Amniotic epithelial cell (primary cell): ENCODE results near the gene WWOX.

Experiments used
- DNase-seq: peaks from one replicate; pipeline ENCODE4 v3.0.0-alpha.2; 2010; ENCODE audit warnings: low read depth

WWOX gene

DNA sequence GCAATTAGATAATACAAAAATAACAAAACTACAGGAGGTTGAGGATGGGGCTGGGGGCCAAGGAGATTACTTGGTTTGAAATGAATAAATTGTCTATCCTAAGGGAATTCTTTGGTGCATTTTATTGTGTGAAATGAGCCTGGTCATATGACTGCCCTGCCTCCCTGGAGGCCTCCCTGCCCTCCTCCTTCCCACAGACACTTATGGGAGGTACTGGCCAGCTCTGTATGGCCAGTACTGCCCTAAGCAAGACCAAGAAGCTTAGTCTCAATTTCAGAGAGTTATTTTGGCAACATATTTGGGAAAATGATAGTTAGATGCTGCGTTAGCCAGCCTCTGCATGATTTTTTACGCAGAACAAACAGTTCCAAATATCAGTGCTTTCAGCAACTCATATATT lies 511.9 kb downstream of the WWOX start:
- DNase-seq = no peak

DNA sequence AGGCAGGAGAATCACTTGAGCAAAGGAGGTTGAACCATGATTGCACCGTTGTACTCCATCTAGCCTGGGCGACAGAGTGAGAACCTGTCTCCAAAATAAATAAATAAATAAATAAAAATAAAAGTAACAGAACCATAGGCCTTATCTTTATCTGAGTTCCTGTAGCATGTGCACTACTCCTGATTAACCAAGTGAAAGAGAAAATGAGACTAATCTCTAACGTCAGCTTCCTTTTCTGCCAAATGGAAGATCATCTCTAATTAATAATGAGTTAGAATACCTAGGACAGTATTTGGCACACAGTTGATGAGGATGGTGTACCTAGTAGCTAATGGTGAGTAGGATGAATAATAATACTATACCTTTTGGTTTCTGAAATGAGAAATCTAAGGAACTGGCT lies 520.4 kb downstream of the WWOX start:
- DNase-seq = no peak

DNA sequence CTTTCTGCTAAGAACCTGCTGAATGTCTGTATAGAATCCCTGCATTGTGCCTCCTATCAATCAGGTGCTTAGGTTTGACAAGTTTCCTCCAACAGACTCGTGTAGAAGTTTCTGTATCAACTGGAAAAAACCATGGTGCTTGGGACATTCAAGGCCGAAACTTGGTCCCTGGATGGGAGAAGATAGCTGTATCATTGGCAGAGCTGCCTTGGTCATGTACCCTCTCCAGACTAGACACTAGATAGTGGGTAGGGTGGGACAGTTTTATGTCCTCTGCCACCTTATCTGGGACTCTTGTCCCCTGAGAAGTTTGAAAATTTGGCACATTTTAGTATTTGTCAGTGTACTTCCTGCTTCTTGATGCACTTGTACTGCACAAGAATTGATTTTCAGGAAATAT lies 520.8 kb downstream of the WWOX start:
- no peak for DNase-seq

DNA sequence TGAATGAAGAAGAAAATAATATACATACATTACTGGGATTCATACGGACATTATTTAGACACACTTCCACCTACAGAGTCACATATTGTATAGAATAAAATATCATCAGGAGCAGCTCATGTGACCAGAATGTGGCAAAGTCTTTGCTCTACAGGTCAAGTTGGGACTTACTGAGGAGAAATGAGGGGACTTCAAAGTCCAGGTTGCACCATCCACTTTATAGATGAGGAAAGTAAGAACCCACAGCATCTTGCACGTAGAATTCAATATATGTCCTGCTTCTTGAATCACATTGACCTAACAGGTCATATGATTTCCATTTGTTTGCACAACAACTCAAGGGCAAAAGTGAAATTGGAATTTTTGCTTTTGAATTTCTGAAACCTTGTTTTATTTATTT lies 524.3 kb downstream of the WWOX start:
- no peak for DNase-seq

DNA sequence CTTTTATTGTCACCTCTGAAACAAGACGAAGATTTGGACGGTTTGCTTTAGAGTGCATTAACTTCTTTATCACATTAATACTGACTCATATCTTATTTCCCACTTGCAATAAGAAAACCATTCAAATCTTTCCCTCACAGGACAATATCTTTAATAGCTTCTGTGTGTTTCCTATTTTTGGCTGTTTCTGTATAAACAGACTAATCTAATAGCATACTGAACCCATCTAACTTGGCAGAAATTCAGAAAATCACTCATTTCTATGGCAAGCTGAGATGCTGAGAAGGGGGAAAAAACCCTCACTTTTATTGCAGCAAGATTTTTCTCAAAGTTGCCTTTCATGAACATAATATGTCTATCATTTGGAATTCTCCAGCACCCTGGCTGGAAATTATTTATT lies 524.9 kb downstream of the WWOX start:
- DNase-seq = no peak

DNA sequence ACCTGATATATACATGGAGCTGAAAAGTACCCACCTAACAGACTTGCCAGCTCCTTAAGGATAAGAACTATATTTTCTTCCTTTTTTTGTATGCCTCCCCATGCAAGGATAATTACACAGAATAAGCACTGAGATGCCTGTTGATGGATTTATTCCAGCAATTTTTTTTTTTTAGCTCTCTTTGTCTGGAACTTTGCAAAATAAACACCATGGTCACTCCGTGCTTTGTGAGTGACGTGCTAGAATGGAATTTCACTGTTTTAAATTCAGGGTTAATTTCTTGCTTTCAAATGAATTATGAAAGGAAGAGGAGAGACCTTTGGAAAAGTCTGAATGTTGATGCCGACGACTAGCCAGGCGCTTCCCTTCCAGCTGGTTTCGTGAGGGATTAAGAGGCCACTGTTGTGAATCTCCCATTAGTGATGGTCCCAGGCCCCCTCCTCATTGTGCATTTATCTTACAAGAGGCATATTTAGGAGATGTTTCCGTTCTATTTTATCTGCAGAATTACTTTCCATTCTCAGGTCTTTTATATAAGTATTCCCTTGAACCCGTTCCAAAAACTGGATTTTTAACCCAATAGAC lies 529.1 kb downstream of the WWOX start:
- no peak for DNase-seq

DNA sequence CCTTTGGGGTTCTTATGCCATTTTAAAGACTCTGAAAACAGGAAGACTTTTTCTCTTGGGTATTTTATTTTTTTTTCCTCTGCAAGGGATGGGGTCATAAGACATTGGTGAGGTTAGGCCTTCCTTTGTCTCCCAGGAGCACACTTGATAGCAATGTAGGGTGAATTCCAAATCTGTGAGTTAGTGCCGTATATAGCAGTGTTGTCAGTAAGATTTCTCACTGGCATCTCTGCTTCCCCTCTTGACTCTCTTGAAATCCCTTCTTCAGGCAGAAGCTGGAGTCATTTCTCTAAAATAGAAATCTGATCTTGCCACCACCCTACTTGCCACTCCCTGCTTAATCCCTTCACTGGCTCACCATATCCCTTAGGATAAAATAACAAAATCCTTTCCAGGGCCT lies 529.7 kb downstream of the WWOX start:
- no peak for DNase-seq

DNA sequence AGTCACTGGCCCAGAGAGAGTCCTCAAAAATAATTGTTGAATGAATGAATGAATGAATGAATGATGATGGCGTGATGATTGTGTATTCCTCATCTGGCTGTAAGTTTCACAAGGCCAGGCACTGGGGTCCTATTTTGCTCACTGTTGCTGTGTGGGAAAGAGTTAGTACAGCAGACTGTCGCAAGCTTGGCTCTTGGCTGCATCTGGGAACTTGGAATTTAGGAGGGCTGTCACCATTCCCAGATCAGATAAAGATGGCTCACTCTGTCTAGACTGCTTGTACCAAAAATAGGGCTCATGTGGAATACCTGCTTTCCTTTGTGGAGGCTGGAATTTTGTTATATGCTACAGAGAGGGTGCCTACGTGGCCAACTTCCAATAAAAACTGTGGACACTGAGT lies 530.6 kb downstream of the WWOX start:
- no peak for DNase-seq

DNA sequence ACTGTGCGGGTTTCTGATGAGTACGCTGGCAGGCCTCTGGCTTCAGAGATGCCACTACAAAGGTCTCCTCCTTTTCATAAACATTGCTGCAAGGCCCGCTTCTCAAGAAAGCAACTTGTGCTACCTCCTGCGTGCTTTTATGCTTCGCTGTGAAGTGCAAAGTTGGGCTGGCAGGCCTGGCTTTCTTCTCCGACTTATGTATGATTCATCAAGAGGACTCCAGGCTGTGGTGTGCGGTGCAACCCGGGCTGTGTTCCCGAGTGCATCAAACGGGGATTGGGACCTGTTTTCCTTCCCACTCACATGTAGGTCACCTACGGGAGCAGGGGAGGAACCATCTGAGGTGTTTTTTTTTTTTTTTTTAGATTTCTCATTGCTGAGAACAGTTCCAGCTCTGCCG lies 534.1 kb downstream of the WWOX start:
- no peak for DNase-seq

DNA sequence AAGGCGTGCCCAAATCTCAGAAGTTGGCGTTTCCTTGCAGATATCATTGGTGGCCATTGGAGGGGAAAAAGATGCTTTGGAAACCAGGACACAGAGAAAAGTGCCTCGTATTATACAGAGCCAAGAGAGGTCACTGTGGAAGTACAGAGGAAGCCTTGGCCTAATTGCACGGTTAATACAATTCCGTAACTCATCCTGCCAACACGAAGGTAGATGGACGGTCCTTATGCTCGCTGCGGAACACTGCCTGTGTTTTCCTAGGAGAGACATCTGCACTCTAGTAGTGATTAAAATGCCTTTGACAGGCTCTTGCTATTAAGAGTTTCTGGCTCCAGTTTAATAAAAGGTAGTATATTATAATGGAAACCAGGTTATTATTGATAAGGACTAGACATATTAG lies 536.4 kb downstream of the WWOX start:
- no peak for DNase-seq

DNA sequence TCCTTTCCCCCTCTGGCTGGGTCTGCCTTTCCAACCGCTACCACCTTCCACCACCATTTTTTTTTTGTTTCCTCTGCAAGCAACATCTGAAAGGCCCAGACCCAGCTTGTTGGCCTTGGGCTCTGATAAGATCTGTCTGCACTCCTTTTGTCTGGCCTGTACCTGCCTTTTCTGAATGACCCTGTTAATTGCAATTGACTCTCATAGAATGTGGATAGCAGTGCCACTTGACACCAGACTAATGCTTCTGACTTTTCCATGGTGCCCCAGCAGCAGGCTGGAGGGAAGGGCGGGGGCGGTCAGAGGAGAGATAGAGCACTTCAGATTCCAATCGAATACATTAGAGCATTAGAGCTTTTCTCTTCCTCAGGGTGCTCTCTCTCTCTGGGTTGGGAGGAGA lies 538.9 kb downstream of the WWOX start:
- no peak for DNase-seq

DNA sequence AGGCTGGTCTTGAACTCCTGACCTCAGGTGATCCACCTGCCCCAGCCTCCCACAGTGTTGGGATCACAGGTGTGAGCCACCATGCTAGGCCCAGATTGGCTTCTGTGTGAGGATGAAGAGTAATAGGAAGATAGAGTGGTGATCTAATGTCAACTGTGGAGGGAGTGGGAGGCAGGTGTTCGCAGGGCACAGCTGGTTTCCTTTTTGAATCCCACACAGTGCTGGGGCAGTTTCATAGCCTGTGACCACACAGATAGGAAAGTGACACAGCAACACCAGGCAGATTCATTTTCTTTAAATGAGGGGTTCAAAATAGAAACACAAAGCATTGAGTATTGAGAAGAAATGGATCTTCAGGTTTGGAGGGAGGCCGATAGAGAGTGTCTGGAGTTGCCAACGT lies 540.3 kb downstream of the WWOX start:
- no peak for DNase-seq

DNA sequence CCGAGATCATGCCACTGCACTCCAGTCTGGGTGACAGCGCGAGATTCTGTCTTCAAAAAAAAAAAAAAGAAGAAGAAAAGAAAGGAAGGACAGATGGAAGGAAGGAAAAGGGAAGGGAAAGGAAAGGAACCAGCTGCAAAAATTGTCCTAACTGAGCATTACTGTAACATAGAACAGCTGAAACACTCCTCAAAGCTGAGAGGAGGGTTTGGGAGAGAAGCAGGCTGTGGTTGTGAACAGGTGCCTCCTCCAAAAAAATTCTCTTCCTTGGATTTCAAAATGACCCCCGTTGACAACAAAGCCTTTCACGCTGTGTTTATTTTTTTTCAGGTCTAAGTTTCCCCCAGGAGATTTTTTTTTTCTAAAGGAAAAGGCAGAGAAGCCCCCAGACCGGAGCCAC lies 541.4 kb downstream of the WWOX start:
- no peak for DNase-seq

DNA sequence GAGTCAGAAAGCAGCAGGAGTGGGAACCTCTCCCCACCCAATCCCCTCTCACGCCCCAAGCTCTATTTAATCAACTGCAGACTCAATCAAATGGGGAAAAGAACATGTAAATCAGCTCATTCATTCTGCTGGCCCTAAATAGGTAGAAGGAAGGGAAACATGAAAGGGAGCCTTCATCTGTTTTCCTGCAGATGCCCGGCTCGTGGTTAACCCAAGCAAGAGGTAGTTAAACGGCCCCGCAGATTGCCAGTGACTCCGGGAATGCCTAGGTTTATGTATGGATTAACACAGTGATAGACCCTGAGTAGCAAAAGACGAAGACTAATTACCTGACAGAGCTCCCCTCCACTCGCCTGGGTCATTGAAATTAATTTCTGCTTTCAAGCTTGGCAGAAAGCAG lies 542.0 kb downstream of the WWOX start:
- no peak for DNase-seq

DNA sequence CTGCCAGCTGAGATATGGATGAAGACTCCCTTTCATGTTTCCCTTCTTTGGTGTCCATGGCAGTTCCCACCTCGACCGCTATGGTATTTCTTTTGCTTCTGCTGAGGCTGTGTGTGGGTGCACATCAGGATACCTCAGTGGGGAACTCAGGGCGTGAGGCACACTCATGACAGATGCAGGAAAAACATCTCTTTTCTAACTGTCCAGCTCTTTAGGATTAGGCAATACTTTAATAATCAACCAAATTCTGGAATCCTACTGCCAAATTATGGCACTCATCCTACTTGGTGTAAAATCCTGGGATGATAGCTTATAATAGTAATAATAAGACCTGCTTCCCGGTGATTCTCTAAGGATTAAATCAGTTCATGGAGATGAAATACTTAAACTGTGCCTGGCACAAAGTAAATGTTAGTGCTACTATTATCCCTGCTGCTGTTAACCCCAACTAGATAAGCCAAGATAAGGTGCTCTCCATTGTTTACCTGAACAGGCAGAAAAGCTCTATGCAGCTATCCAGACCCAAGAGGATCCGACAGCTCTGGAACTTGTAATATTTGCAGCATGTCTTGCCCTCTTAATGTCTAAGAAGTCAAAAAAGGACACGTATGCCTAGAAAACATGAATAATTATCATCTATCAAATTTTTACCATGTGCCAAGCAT lies 543.3 kb downstream of the WWOX start:
- DNase-seq = no peak

DNA sequence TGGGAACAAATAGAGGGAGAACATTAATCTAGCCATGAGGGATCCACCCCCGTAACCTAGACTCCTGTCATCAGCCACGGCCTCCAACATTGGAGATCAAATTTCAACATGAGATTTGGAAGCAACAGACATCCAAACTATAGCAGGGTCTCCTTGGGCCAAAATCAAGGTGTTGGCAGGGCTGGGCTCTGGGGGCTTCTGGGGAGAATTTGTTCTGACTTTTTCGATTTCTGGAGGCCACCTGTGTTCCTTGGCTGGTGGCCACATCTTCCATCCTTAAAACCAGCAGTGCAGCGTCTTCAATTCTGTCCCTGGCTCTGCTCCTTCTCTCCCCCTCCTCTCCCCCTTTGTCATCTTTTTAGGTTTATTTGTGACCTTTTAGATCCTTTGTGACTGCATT lies 546.2 kb downstream of the WWOX start:
- no peak for DNase-seq

DNA sequence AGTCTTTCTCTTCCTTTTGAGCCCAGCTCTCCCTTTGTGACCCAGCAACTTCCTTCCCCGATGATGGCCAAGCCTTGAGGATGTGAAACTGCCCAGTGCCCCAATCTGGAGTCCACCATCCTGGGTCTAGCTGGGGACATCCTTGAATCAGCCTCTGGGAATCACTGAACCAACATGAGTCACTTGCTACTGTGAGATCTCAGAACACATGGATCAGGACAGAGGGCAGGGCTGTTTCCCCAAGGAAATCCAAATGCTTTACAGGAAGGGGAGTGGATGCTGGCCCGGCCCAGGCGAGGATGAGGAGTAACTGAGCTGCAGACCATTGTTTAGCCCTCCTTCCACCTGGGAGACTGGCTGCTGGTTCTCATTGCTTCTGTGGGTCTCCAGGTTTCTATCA lies 547.6 kb downstream of the WWOX start:
- DNase-seq = no peak

DNA sequence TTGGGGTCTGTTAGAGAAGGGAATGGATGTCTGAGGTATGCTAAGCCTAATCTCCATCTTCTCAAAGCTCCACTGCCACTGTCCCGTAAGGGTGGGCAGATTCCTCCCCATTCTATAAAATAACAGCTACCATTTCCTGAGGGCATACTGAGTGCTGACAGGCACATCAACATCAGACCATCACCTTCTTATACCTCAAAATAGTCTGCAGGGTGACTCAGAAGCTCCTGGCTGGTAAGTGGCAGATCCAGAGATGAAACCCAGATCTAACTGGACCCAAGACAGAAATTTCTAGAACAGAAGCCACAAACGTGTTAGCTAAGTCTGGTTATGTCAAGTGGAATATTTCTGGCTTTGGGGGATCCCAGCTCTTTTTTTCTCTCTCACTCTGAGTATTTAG lies 548.0 kb downstream of the WWOX start:
- no peak for DNase-seq

DNA sequence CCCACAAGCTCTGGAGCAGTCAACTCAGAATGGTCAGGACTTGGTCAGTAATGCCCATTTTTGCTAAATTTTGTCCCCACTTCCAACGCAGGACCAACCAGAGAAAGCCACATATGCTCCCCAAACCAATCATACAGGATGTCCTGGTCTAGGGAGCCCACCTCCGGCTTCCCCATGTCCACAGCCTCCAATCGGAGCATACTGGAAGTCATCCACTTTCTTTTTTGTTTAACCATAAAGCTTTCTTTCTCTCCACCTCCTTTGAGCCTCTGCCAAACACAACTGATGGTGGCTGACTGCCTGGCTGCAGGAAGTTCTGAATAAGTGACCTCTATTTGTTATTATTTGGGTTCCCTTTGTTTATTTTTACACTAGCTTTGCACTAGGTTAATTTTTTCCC lies 549.1 kb downstream of the WWOX start:
- DNase-seq = no peak

DNA sequence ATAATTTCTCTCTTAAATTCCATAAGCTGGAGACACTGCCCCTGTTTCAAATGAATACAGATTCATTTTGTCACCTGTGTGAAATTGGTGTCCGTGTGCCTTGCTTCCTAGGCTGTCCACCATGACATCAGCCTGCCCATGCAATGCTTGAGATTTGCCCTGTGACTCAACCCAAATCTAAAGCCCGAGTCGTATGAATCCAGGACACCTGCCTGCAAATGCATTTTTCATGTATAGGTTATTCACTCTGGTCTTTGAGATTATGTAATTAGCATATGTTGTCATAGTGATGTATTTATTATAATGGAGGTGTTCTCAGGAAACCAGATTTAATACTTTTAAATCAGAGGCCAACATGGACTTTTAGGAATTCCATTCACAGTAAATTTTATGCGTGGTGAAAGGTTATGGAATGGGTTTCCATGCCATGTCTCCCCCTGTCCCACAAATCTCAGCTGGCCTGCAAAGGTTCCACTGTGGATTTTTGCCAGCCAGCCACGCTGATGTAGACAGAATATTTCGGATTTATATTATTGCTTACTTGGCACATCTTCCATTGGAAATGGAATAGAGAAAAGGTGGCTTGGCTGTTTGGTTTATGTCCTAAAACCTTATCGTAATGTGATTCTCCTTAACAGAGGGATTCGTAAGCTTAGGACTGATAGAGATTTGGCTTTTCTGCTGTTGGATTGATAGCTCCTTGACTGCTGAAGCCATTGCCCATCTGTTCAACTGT lies 551.1 kb downstream of the WWOX start:
- DNase-seq = no peak

DNA sequence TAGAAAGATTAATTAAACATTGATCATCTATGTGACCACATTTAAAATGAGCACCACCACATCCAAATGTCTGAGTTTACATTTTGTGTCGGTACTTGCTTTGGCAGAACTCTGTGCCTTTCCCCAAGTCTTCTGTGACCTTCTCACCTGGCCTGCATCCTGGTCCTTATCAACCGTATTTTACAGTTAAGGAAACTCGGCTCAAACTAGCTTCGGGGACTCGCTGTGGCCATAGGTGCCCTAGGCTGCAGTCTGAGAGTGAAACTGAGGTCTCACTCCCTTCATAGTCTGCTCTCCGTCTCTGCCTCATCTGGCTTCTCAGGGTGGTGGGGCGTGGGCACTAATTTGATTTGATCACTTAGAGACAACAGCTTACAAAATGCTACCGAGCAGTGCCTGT lies 555.5 kb downstream of the WWOX start:
- DNase-seq = no peak

DNA sequence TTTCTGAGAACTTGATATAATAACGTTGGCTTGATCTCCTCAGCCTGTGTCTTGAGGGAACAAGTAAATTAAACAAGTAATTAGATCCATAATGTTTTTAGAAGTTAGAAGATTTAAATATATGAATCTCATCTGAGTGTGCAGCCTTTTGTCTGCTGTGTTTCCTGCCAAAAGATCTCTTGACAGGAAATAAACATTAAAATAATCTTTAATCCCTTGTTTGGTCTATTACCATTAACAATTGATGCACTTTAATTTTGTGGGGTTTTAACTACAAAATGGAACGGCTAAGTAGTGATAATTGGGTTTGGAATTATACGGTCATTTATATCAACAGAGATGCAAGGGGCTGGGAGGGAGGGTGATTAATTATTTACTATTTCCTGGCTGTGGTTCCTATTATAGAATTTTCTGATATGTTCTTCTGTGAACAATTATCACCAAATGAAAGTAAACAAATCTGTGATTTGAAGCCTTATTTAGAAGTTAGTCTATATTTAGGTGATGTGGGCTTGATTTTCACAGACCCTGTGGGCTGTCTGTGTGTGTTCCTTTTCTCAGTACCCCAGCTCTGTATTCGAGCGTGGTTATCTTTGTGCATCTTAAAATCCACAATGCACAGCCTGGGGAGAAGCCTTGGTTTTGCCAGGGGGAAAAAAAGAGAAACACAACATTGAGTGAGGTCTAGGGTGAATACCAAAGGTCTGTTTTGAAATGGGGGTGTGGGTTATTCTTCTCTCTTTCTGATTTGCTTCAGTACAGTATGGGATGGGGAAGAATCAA lies 556.1 kb downstream of the WWOX start:
- DNase-seq = no peak

DNA sequence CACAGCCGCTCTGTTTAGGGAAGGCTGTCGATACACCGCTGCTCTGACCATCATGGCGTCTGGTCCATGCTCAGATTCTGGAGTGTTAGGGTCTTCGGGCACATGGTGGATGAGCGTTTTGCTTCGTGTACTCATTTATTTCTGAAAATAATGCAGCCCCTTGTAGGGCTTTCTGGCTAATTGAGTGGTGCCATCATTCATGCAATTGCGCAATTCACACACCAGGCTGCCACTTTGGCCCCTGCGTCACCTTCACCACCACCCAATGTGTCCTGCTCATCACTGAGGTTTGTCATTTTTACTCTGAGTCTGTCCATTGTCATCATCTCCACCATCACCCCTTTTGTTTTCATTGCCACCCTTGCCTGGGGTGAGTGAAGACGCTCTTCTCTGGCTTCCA lies 557.4 kb downstream of the WWOX start:
- no peak for DNase-seq
